GM21786 (cell line): Measurements from ENCODE around the gene FN1.
"Not testable (repeated sequence)": the region's sequence is repeated elsewhere in the genome, so short reads cannot be mapped to it uniquely, and the experiment has no call there.

Experiments used
- ATAC-seq: cut with Tn5 transposase; IDR thresholded peaks from one replicate; pipeline ENCODE4 v1.9.1; 2021; ENCODE audit not compliant: unreplicated experiment

Gene FN1

DNA sequence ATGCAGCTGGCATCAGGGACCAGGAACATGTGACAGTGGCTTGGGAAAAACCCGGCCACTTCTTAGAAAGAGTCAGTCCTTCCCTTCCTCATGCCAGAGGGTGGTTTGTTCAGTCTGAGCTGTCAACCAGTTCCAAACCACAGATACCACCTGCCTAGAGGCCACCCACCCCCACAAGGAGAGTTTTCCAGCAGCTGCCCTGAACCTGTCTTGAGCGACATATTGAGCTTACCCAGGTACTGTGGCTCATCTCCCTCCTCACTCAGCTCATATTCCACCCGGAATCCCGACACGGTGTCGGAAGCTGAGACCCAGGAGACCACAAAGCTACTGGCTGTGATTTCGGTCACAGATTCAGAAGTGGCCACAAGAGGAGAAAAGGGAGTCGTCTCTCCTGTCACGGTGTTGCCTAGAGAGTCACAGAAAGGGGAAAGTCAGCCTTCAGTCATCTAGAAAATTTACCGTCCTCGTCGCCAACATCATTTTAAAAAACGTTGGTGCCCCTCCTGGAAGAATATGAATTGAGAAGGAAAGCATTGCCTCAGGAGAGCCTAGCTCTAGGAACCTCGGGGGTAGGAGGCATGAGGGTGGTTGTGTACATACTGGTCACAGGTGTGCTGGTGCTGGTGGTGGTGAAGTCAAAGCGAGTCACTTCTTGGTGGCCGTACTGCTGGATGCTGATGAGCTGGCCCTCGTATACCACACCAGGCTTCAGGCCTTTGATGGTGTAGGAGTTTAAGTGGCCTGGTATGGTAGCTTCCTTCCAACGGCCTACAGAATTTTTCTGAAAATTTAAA, 26.3 kb downstream of the FN1 start:
- no peak for ATAC-seq

DNA sequence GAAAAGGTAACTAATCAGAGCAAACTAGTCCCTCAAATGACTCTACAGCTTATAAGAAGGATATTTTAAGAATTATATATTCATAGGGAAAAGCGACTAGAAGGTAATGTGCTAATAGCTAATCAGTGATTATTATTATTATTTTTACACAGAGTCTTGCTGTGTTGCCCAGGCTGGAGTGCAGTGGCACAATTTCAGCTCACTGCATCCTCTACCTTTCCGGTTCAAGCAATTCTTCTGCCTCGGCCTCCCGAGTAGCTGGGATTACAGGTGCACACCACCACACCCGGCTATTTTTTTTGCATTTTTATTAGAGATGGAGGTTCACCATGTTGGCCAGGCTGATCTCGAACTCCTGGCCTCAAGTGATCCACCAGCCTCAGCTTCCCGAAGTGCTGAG, 27.4 kb downstream of the FN1 start:
- not testable (repeated sequence) for ATAC-seq

DNA sequence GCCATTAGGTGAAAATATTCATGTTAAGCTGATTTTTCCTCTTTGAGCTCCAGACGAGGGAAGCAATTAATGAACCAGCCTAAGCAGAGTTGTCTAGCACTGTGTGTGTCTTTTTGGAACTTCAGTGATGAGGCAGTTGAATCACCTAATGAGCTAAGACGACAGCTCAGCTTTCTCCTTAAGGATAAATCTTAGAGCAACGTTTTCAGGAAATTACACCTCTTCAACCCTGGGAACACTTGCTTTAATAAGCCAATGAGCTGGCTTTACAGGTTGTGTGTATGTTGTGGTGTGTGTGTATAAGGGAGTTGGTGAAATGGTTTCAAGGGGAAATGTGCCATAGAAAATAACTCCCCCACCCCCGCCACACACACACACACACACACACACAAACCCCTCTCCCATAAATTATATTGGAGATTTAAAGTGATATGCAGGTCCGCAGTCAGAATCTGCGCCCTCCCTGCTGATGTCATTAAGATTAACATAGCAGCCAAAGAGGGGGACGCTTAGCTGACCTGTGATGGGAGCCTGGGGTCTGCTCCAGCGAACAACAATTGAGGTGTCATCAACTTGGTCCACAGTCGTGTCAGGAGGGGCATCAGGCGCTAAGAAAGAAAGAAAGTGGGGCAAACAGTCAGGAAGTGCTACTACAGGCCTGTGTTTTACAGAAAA, 28.1 kb downstream of the FN1 start:
- ATAC-seq = no peak

DNA sequence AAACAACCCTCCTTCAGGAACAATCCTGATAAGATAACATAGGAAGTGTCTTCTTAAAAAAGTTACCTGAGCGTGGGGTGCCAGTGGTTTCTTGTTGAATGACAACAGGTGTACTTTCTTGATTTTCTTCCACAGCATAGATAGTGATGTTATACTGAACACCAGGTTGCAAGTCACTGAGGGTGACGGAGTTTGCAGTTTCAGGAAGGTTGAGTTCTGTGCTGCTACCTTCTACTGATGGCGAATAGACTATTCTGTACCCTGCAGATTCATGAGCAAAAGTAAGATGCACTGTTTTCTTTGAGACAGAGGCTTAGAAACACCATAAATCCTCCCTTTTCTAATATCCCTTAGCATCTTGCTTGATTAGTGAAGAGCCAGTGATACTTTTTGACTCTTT, 28.8 kb downstream of the FN1 start:
- ATAC-seq = no peak

DNA sequence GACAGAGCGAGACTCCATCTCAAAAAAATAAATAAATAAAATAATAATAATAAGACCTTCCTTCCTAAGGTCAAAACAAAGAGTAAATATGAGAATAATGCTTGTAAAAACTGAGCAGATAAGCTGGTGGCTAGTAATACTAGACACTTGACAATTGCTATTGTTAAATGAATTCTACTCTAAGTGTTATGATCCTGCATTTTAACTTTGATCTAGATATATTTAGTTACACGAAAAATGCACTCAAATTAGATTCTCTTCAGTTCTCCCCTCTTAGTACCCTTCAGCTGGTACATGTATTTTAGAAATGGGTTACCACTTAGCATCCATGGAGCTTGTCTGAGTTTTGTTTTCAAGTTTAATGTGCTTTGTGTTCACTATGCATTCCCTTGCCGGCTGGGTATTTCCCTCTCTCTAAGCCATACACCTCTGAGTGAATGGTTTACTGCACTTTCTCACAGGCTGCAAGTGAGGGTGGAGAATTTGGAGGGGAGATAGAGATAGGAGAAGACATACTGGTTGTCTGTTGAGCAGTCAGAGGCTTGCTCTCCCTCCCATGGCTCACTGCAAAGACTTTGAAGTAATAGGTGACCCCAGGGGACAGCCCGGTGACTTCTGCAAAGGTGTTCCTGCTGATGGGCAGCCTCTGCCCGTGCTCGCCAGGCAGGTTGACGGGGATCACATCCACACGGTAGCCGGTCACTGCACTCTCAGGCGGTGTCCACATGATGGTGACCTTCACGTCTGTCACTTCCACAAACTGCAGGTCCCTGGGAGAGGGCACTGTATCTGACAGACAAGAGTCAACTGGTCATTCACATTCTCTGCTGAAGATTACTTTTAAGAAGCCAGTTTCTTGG, 29.9 kb downstream of the FN1 start:
- ATAC-seq = no peak

DNA sequence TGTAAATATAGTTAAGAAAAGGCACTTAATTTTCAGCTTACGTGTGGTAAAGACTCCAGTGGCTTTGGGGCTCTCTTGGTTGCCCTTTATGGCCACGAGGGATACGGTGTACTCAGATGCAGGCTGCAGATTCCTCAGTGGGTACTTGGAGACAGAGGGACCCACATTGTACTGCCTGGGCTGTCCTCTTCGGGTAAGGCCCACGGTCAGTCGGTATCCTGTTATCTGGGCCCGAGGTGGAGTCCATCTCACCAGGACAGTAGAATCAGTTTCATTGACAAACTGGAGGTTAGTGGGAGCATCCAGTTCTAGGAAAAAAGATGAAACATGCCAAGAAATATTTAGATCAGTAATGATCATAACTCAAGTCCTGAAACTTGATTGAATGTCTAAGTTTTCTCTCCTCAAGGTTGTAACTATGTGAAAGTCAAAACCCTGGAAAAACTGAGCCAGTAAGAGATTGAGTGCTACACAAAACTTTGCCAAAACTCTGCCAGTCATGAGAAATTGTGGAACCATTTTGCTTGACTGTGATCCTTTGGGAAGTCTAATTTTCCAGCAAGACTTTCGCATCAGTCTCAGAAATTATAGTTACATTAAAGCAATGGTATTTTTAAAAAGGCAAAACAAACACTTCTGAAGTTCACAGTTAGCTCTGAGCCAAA, 31.4 kb downstream of the FN1 start:
- no peak for ATAC-seq

DNA sequence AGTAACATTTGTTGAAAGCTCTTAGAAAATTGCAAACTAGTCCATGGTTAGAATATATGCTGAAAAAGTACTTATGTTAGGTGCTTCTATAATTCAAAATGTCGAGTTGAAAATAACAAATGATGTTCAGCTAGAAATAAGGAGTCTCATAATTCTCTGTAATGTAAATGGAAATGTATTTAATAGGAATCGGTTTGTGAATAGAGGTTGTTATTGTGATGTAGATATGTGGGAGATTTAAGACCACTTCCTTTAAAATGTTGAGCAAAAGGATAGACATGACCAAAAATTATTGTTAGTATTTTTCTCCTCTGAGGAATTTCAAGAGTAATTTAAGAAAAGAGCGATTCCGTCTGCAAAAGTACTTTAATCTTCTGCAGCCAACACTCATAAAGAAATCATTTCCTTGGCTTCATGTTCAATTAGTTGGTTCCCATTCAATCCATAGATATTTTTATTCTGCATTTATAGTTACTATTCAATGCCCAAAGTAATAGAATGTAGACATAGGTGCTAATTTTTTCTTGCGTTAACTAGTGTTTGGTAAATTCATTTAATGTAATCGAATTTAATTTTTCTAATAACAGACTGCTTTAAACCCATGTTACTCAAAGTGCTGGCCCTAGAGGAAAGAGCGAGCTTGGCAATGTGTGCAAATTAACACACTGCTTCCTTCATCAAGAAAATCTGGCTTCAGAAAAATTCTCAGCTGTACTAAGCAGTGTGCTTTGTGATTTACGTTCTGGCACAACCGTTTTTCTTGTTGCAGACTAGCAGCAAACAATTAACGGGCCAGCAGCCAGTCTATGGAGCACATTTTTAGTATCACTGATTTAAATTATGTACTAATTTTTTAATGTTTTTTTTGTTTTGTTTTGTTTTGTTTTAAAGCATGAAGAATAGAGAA, 32.2 kb downstream of the FN1 start:
- ATAC-seq = no peak

DNA sequence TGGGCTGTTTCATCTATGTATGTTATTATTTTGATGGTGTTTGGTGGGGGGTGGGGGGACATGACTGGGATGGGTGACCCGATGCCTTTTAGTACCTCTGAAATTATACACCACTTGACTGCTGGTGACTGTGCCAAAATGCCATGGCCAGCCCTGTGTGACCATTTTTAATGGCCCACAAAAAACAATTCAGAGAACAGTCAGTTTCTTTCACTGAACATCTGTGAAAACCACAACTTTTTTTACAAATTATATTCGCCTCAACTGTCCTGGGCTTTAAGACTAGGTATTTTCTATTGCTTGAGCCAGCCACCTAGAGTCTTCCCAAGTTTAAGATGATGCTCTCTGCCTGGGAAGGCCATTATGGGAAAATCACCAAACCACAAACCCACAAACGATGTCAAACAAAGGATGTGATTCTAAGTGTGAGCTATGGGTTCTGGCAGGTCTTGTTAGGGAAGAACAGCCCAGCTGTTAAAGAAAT, 33.9 kb downstream of the FN1 start:
- no peak for ATAC-seq

DNA sequence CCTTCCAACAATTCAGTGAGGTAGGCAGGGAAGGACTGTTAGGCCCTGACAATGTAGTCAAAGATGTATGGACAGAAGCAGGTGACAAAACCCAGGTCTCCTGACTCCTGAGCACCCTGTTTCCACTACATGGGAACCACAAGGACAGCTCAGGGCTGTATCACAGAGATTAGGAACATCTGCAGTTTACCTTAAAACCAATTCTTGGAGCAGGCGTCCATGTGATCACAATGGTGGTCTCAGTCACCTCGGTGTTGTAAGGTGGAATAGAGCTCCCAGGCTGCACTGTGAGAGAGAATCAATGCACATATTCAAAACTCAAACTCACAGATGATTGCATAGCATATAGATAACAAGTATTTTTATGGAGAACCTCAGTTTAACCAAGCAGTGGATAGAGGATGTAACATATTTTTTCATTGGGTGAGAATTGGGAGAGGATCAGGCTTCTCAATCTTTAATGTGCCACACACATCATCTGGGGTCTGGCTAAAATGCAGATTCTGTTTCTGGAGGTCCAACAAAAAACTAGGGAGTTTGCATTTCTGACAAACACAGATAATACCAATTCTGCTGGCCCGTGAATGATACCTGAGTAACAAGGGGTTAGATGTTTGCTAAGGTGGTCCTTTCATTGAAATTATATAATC, 36.7 kb downstream of the FN1 start:
- no peak for ATAC-seq

DNA sequence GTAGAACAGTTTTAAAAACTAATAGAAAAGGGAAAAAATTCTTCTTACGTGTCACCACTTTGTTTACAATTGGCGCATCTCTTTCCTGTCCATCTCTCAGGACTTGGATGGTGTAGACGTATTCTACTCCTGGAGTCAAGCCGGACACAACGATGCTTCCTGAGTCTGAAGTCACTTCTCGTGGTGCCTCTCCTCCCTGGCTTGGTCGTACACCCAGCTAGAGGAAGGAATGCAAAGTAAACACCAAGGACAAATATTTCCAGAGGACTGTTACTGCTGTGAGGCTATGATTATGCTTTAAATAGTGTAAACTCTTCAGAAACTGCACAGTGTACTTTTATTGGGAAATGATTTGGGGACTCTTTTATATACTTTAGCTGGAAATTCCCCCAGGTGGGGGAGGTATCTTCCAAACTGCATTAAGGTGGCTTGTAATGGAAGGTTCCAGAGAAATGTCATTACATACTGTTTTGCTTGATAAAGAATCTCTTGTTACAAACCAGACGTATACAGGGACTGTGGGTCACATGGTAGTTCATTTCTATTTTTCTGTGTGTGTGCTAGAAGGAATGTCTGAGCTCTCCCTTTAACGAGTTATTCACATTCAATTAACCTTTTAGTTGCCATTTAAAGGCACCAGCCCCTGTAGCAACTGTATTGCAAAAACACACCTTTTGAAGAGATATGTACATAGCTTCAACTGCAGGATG, 38.1 kb downstream of the FN1 start:
- ATAC-seq = no peak

DNA sequence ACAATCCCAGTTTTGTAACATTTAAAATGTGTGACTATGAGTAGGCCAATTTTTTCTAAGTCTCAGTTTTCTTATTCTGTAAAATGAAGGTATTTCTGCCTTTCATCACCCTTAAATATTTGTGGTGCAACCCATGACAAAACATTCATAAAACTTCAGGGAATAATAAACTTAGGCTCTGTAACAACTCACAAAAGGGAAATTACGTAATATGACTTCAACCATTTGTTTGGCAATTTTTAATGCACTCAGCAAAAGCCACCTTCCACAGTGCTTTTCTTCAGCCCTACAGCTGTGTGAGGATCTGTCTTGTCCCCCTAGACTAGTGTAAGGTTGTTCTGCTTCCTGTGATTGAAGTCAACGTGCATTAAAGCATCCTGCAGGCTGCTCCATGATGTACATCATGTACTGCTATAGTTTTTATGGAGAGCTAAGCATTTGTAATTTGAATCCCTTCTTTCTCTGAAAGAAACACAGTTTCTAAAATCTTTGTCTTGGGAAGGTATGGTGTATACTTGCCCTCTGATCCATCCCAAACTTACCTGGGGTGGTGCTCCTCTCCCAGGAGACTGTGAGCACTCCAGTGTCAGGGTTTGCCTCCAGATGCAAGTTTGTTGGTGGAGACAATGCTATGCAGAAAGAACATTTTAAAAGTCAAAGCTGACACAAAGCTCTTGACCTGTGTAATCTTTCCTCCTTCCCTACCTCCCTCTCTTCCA, 39.1 kb downstream of the FN1 start:
- ATAC-seq = no peak

DNA sequence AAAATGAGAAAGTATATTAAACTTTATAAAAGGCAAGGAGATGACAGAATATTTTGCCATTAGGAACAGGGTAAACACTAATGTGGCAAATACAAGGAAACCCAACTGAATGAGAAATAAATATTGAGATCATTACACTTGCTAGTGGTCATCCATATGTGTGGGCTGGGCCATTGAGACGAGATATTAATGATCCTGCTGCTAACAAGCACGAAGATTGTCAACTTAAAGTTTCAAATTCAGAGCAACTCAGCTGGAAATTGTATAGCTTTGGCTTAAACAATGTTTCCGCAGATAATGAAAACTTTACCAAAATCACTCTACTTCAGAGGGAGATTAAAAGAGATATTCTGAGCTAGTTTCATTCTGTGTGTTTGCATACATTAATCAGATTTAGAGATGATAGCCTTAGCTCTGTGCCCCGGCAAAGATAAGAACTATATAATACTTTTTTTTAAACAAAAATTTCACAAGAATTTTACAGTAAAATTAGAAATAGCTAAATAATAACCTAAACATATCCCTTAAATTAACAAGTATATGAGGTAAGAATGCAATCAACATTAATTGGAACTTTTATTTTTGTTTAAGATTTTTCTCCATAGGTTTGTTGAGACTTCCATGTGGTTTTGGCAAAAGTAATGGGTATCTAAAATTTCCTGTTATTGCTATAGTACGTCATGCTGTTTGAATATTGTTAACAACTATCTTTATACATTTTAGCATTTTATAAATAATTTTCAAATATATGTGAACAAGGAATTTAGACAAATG, 40.0 kb downstream of the FN1 start:
- ATAC-seq = no peak

DNA sequence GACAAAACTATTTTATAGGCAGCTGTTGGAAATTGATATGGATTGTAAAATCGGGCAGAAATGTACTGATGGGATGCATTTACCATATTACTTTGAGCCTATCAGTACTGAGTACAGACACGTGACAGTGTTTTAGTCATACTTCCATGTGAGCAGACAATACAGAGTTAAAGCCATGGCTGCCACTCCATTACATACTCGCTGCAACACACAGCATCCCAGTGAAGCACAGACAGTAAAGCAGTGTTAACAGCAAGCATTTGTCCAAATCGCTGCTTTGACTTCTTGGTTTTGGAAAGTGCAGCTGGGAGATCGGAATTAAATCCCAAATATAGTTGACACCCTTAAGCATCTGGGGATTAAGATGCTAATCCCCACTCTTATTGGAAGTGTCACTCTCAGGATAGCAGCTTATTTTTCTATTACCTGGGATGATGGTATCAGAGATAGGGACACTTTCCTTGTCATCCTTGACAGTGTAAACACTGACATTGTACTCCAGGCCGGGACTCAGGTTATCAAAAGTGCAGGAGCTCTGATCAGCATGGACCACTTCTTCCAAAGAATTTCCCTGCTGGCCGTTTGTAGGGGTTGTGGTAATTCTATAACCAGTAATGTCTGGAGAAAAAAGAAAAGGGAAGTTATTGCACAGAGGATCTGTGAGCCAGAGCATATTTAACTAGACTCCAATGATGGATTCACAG, 41.6 kb downstream of the FN1 start:
- ATAC-seq = no peak

DNA sequence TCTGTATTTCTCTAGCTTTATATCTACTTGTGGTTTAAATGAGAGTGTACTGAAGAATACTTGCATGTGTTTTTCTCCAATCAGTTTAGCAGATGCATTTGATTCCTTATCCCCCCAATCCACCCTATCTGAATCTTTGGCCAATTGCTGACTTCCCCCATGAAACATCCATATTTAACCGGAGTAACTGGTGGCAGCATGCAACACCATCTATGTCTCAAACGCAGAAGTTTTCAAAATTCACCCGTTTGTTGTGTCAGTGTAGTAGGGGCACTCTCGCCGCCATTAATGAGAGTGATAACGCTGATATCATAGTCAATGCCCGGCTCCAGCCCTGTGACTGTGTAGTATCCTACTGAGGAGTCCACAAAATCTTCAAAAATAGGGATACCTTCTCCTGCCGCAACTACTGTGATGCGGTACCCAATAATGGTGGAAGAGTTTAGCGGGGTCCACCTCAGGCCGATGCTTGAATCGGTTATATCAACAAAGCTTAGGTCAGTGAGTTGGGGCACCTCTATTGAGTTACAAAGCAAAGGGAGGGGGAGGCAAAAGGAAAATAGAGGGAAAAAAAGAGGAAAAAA, 43.1 kb downstream of the FN1 start:
- no peak for ATAC-seq

DNA sequence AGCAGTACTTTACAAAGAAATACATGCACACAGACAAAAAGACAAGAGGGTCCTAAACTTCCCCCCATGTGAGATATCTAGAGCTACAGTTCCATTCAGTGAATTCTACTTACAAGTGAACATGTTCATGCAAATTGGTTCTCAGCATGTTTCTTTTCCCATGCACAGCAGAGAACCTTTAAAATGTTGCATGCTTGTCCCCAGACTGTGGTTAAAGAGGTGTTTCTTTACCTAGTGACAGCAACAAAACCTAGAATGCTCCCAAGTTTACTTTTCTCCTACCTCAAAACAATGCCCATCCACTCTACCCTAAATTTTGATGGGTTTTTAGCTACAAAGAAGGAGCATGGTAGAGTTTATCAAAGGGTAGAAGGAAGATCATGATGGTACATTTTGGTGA, 43.7 kb downstream of the FN1 start:
- no peak for ATAC-seq

DNA sequence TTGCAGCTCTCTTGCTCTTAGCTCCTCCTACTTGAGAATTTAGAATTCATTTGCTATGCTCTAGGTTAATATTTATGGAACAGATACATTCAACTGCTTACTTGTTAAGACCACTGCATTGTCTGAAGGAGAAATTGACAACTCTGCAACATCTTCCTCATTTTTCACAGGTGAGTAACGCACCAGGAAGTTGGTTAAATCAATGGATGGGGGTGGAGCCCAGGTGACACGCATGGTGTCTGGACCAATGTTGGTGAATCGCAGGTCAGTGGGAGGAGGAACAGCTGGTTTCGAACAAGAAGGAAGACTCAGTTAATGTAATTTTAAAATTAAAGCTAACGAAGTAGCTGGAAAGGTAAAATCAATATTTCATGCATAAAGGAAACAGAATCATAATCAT, 44.3 kb downstream of the FN1 start:
- no peak for ATAC-seq

DNA sequence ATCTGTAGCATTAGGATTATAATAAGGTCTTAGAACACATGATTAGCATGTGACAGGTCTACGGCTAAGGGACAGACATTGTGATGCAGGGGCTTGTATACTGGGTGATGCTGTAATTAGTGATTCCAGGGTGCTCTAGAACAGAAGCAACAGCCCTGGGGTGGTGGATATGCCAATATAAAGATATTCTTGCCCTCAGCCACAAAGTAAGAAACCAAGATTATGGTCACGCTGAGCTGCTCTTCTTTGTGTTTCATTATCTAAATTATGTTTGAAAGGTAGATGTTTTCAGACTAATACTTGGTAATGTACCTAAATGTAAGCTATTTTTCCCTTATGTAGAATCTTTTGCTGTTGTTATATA, 45.3 kb downstream of the FN1 start:
- no peak for ATAC-seq
